GM12865 (cell line): ENCODE measurements around the gene SLC43A1.

Experiments
- DNase-seq: peaks from one replicate; pipeline ENCODE4 v3.0.0; 2010; ENCODE audit warnings: low read depth
- H3K4me3 ChIP-seq: 2 replicates; pipeline ENCODE4 v1.5.1; 2011; ENCODE audit warnings: mild to moderate bottlenecking, low read depth, low read length, control low read depth
- CTCF ChIP-seq: IDR thresholded peaks from 2 replicates; pipeline ENCODE4 v1.5.1; 2011; ENCODE audit warnings: low read length, control low read depth, low read depth, inconsistent platforms; ENCODE audit not compliant: insufficient read depth; ENCODE audit errors: missing control alignments

The SLC43A1 gene

GRCh38 chr11:57464539-57465181 lies 50.8 kb downstream of the SLC43A1 start:
- no peak for TF ChIP-seq CTCF
- no peak for DNase-seq
- no peak overlapping the region for H3K4me3 ChIP-seq

- no peak overlapping the region for H3K4me3 ChIP-seq
- no peak for DNase-seq
- no peak for TF ChIP-seq CTCF
Measured at GRCh38 chr11:57463671-57464538, 51.6 kb downstream of the SLC43A1 start.

- H3K4me3 ChIP-seq: no peak overlapping the region
- TF ChIP-seq CTCF: no peak
- no peak for DNase-seq
Measured at GRCh38 chr11:57462597-57462996, 52.9 kb downstream of the SLC43A1 start.

GRCh38 chr11:57461841-57462489 lies 53.5 kb downstream of the SLC43A1 start:
- no peak for TF ChIP-seq CTCF
- no peak overlapping the region for H3K4me3 ChIP-seq

GRCh38 chr11:57460758-57461749 lies 54.4 kb downstream of the SLC43A1 start:
- peak overlapping the region; percentile 33 for H3K4me3 ChIP-seq
- no peak for DNase-seq
- TF ChIP-seq CTCF: no peak

More at GRCh38 chr11:57461841-57462489, 53.5 kb downstream of the SLC43A1 start:
- DNase-seq: no peak

GRCh38 chr11:57460022-57460757 lies 55.3 kb downstream of the SLC43A1 start, which contains the start of gene RTN4RL2:
Gene RTN4RL2 (plus strand): TSS chr11:57460528. CDS start chr11:57460866, 338 bp downstream.
- H3K4me3 ChIP-seq: peak within 1 kb of the TSS; percentile 48
- DNase-seq: peak; percentile 67
- TF ChIP-seq CTCF: peak; percentile 45
